ENCODE data around the gene ATG101. TPM values are rescaled to one million over a fixed set of nuclear protein-coding genes. Genes with fewer than 3 reads are reported as not detected.
A peak's percentile ranks its signal among the peaks of the same experiment; 100 is the strongest.

The ATG101 gene
- total and polyA plus RNA-seq, 2 of the 13 experiments (the other 11 are each of a cell fraction or from before 2014, with no cell fraction given): 58.2 to 67.7 TPM

DNA sequence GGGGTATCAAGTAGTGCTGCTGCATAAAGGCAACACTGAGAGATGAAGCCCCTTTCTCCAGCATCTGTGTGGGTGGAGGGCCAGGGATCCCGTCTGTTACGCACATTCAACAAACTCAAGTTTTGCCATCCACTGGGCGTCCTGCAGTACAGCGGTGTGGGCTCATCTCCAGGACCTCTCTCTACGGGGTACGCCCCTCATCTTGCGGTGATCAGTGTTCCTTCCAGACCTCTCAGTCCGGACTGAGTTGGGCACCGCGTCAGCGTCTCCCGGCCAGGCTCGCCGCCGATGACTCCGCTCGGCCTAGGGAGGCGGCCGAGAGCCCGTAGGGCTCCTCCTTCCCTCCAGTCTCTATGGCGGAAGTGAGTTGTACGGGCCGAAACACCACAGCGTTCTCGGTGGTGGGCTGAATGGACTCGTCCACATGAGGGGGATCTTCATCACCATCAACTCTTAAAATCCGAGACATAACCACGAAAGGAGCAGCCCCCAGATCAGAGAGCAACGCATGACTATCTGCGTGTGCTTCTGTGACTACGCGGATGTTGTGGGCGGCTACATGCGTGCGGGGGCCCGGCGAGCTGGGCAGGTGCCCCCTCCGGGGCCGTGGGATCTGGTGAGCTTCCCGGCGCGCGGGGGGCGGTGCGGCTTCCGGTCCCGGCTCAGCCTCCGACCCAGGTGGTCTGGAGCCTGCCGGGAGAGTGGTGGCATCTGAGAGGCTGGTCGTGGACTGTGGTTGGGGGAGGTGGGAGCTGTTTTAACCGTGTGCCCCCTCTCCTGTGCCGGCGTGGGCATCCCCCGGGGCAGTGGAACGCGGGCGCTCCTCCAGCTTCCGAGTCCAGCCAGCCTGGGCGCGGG is at the start of gene ATG101 (continued):
- TF ChIP-seq, protein P1, sequence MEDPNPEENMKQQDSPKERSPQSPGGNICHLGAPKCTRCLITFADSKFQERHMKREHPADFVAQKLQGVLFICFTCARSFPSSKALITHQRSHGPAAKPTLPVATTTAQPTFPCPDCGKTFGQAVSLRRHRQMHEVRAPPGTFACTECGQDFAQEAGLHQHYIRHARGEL (CRISPR knock-in tag; IDR thresholded peaks at IDR 0.05): no peak; the same call in 1 of the 2 replicates
- TF ChIP-seq HMG20A (CRISPR knock-in tag; IDR thresholded peaks at IDR 0.05; ENCODE audit: borderline replicate concordance): no peak
- TF ChIP-seq ZNF563 (CRISPR knock-in tag; IDR thresholded peaks at IDR 0.05): peak; percentile 60; the same call in 1 of the 2 replicates
- peak; percentile 48; the same call in 1 of the 2 replicates for TF ChIP-seq ZNF550 (CRISPR knock-in tag; IDR thresholded peaks at IDR 0.05; ENCODE audit: borderline replicate concordance)
- TF ChIP-seq HNF1A (IDR thresholded peaks at IDR 0.05; ENCODE audit: low read depth): 0 out of 2 replicates have a peak, but pooled peaks have one; percentile 34
- peak; percentile 33; the same call in 1 of the 2 replicates for TF ChIP-seq HNF1A (CRISPR knock-in tag; IDR thresholded peaks at IDR 0.05; ENCODE audit: borderline replicate concordance)
- TF ChIP-seq ZNF639 (CRISPR knock-in tag; conservative IDR thresholded peaks at IDR 0.05): peak; percentile 79
- no peak for TF ChIP-seq NFE2L2 (IDR thresholded peaks at IDR 0.05; ENCODE audit: low read length)
- peak; percentile 53 for TF ChIP-seq ZNF776 (CRISPR knock-in tag; IDR thresholded peaks at IDR 0.05)
- TF ChIP-seq SKIL (CRISPR knock-in tag; IDR thresholded peaks at IDR 0.05; ENCODE audit: borderline replicate concordance): 0 out of 2 replicates have a peak, but pooled peaks have one; percentile 49
- TF ChIP-seq, protein P2, sequence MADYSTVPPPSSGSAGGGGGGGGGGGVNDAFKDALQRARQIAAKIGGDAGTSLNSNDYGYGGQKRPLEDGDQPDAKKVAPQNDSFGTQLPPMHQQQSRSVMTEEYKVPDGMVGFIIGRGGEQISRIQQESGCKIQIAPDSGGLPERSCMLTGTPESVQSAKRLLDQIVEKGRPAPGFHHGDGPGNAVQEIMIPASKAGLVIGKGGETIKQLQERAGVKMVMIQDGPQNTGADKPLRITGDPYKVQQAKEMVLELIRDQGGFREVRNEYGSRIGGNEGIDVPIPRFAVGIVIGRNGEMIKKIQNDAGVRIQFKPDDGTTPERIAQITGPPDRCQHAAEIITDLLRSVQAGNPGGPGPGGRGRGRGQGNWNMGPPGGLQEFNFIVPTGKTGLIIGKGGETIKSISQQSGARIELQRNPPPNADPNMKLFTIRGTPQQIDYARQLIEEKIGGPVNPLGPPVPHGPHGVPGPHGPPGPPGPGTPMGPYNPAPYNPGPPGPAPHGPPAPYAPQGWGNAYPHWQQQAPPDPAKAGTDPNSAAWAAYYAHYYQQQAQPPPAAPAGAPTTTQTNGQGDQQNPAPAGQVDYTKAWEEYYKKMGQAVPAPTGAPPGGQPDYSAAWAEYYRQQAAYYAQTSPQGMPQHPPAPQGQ (CRISPR knock-in tag; IDR thresholded peaks at IDR 0.05; ENCODE audit: borderline replicate concordance): no peak
- TF ChIP-seq SIX4 (CRISPR knock-in tag; IDR thresholded peaks at IDR 0.05): no peak

All from HepG2 (cell line).